GM21786 (cell line): Measurements from ENCODE around the gene SNAPC5.
"Not testable (repeated sequence)": the region's sequence is repeated elsewhere in the genome, so short reads cannot be mapped to it uniquely, and the experiment has no call there.

Experiments
- ATAC-seq: cut with Tn5 transposase; IDR thresholded peaks from one replicate; pipeline ENCODE4 v1.9.1; 2021; ENCODE audit not compliant: unreplicated experiment

Gene SNAPC5

GRCh38 chr15:66494262-66494661, 3.3 kb downstream of the SNAPC5 start:
- no peak for ATAC-seq

GRCh38 chr15:66491846-66492245, 5.7 kb downstream of the SNAPC5 start:
- no peak for ATAC-seq

GRCh38 chr15:66489179-66489791, 8.3 kb downstream of the SNAPC5 start:
- ATAC-seq: no peak

- ATAC-seq: no peak
Observed at GRCh38 chr15:66488525-66488924, 9.0 kb downstream of the SNAPC5 start.

- ATAC-seq: no peak
Observed at GRCh38 chr15:66486887-66487286, 10.7 kb downstream of the SNAPC5 start.

- ATAC-seq: no peak
Observed at GRCh38 chr15:66484539-66485112, 12.9 kb downstream of the SNAPC5 start.

- ATAC-seq: no peak
Observed at GRCh38 chr15:66483131-66483566, 14.4 kb downstream of the SNAPC5 start.

GRCh38 chr15:66482539-66482938, 15.0 kb downstream of the SNAPC5 start:
- no peak for ATAC-seq

- ATAC-seq: no peak
Observed at GRCh38 chr15:66481107-66481856, 16.3 kb downstream of the SNAPC5 start.

- no peak for ATAC-seq
Observed at GRCh38 chr15:66480267-66480666, 17.3 kb downstream of the SNAPC5 start.

- no peak for ATAC-seq
Observed at GRCh38 chr15:66477011-66477410, 20.6 kb downstream of the SNAPC5 start.

- ATAC-seq: no peak
Observed at GRCh38 chr15:66476535-66476934, 21.0 kb downstream of the SNAPC5 start.

- ATAC-seq: no peak
Observed at GRCh38 chr15:66474963-66475362, 22.6 kb downstream of the SNAPC5 start.

- no peak for ATAC-seq
Observed at GRCh38 chr15:66474135-66474534, 23.4 kb downstream of the SNAPC5 start.

GRCh38 chr15:66472176-66472999, 25.2 kb downstream of the SNAPC5 start:
- ATAC-seq: peak; percentile 89

GRCh38 chr15:66470825-66471224, 26.7 kb downstream of the SNAPC5 start:
- not testable (repeated sequence) for ATAC-seq

- ATAC-seq: not testable (repeated sequence)
Observed at GRCh38 chr15:66467162-66468040, 30.2 kb downstream of the SNAPC5 start.

GRCh38 chr15:66465294-66465693, 32.3 kb downstream of the SNAPC5 start:
- not testable (repeated sequence) for ATAC-seq

GRCh38 chr15:66462627-66463026, 34.9 kb downstream of the SNAPC5 start:
- no peak for ATAC-seq

- ATAC-seq: no peak
Observed at GRCh38 chr15:66461917-66462316, 35.6 kb downstream of the SNAPC5 start.
